SU-DHL-6 (cell line): ENCODE data around the gene SMTN.

ENCODE experiments used
- EZH2phosphoT487 ChIP-seq: fragments of 200-600 bp; sonication (generic), shearing (Covaris generic); conservative IDR thresholded peaks from 2 replicates; pipeline ENCODE4 v1.6.1; 2018; ENCODE audit warnings: mild to moderate bottlenecking, antibody characterized with exemption, low read length, moderate library complexity, mixed read lengths
- TF ChIP-seq, protein P1 (sequence below): fragments of 200-600 bp; sonication (generic); IDR thresholded peaks from one replicate; pipeline ENCODE4 v1.5.1; 2017; ENCODE audit warnings: antibody characterized with exemption, mild to moderate bottlenecking, low read length, moderate library complexity; ENCODE audit not compliant: insufficient read depth, poor library complexity, severe bottlenecking

DNA sequence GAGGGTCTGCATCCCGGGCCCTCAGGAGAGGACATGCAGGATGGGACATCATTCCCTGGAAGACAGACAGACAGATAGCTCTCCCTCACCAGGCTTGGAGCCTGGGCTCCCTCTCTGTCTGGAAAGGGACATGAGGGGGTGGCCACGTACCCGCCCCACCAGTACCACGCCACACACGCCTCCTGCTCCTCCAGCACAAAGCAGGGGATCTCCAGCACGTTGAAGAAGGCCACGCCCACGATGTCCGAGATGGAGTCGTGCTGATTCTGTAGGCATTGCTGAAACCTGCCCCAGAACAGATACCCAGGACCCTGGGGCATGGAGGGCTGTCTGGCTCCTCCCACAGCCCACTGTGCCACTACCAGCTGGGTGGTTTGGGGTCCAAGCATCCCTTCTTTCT, 57.0 kb downstream of the SMTN start:
- TF ChIP-seq, protein P1, sequence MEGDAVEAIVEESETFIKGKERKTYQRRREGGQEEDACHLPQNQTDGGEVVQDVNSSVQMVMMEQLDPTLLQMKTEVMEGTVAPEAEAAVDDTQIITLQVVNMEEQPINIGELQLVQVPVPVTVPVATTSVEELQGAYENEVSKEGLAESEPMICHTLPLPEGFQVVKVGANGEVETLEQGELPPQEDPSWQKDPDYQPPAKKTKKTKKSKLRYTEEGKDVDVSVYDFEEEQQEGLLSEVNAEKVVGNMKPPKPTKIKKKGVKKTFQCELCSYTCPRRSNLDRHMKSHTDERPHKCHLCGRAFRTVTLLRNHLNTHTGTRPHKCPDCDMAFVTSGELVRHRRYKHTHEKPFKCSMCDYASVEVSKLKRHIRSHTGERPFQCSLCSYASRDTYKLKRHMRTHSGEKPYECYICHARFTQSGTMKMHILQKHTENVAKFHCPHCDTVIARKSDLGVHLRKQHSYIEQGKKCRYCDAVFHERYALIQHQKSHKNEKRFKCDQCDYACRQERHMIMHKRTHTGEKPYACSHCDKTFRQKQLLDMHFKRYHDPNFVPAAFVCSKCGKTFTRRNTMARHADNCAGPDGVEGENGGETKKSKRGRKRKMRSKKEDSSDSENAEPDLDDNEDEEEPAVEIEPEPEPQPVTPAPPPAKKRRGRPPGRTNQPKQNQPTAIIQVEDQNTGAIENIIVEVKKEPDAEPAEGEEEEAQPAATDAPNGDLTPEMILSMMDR: no peak
- TF ChIP-seq EZH2phosphoT487: no peak
